H1 (cell line): Measurements from ENCODE around the gene DPF1. TPM values are rescaled to one million over a fixed set of nuclear protein-coding genes. Genes with fewer than 3 reads are reported as not detected.

Source experiments
- CTCF ChIA-PET: fragments of 300-600 bp; sonication (Branson Sonifier 250); formaldehyde crosslinking; loops from one replicate; lab custom pipeline; 2021; ENCODE audit not compliant: partially characterized antibody; lab: Charles Lee
- POLR2A ChIA-PET: fragments of 300-600 bp; sonication (Branson Sonifier 250); formaldehyde crosslinking; loops from one replicate; lab custom pipeline; 2021; ENCODE audit warnings: inconsistent platforms; ENCODE audit not compliant: partially characterized antibody; lab: Charles Lee
- DNase-seq, 2 experiments: peaks; one replicate each; pipeline versions ENCODE4 v3.0.0 to v3.0.0-alpha.2; 2010 to 2022; ENCODE audit warnings: low spot score in 2 of 2, low read depth in 1 of 2, mixed read lengths in 1 of 2
- FAIRE-seq: peaks from 2 replicates; lab custom pipeline; 2011; peaks lifted over from hg19 to GRCh38; lab: Jason Lieb, UNC
- H2AFZ ChIP-seq: 2 replicates; pipeline ENCODE4 v1.8.1; 2012; ENCODE audit warnings: low read length, inconsistent platforms
- H2AK5ac ChIP-seq: 2 replicates; pipeline ENCODE4 v1.6.1; 2013; ENCODE audit warnings: low read depth, low read length
- H2BK120ac ChIP-seq: replicated peaks from 2 replicates; pipeline ENCODE3; 2013; ENCODE audit warnings: low read depth, low read length, inconsistent platforms
- H2BK12ac ChIP-seq: 2 replicates; pipeline ENCODE4 v1.6.1; 2013; ENCODE audit warnings: low read depth, low read length
- H2BK15ac ChIP-seq: 2 replicates; pipeline ENCODE4 v1.6.1; 2013; ENCODE audit warnings: low read length
- H2BK20ac ChIP-seq: 2 replicates; pipeline ENCODE4 v1.6.1; 2013; ENCODE audit warnings: low read length
- H2BK5ac ChIP-seq: 2 replicates; pipeline ENCODE4 v1.6.1; 2013; ENCODE audit warnings: low read depth, low read length
- H3K14ac ChIP-seq: 2 replicates; pipeline ENCODE4 v1.6.1; 2013; ENCODE audit warnings: inconsistent platforms; ENCODE audit not compliant: insufficient read length
- H3K18ac ChIP-seq: 2 replicates; pipeline ENCODE4 v1.6.1; 2013; ENCODE audit warnings: low read length; ENCODE audit errors: extremely low read depth
- H3K23ac ChIP-seq: 2 replicates; pipeline ENCODE4 v1.6.1; 2013; ENCODE audit warnings: inconsistent platforms; ENCODE audit not compliant: insufficient read length
- H3K23me2 ChIP-seq: 2 replicates; pipeline ENCODE4 v1.6.1; 2013; ENCODE audit warnings: low read depth, low read length
- H3K27ac ChIP-seq: 2 replicates; pipeline ENCODE4 v1.6.1; 2011; ENCODE audit warnings: low read depth, low read length, inconsistent platforms
- H3K27me3 ChIP-seq, 4 experiments: replicated peaks in 1 of 4; 1 replicate in 1 of 4; 2 replicates in 3 of 4; pipeline versions ENCODE4 v1.6.1 to v1.8.1; 2011 to 2013; ENCODE audit warnings: low read length in 3 of 4, mild to moderate bottlenecking in 3 of 4, inconsistent platforms in 2 of 4, mixed read lengths in 2 of 4, moderate library complexity in 1 of 4; ENCODE audit not compliant: control insufficient read depth in 3 of 4, insufficient read depth in 3 of 4; ENCODE audit errors: extremely low read depth in 1 of 4
- H3K36me3 ChIP-seq, 4 experiments: 2 replicates each; pipeline versions ENCODE4 v1.6.1 to v1.8.1; 2011 to 2013; ENCODE audit warnings: mild to moderate bottlenecking in 4 of 4, low read length in 3 of 4, moderate library complexity in 2 of 4, control low read depth in 1 of 4, inconsistent platforms in 1 of 4; ENCODE audit not compliant: insufficient read depth in 4 of 4, control insufficient read depth in 2 of 4
- H3K4ac ChIP-seq: replicated peaks from 2 replicates; pipeline ENCODE3; 2013; ENCODE audit warnings: low read length, low read depth, mixed read lengths, inconsistent platforms; ENCODE audit not compliant: insufficient read length
- H3K4me1 ChIP-seq, 4 experiments: replicated peaks in 1 of 4; 1 replicate in 1 of 4; 2 replicates in 3 of 4; pipeline versions ENCODE4 v1.6.1 to v1.8.1; 2011 to 2013; ENCODE audit warnings: low read length in 3 of 4, inconsistent platforms in 2 of 4, mixed read lengths in 1 of 4; ENCODE audit not compliant: insufficient read depth in 4 of 4, control insufficient read depth in 3 of 4
- H3K4me2 ChIP-seq, 2 experiments: 2 replicates each; pipeline versions ENCODE4 v1.6.1 to v1.8.1; 2011 to 2013; ENCODE audit warnings: low read depth in 2 of 2, low read length in 2 of 2, control low read depth in 1 of 2, inconsistent platforms in 1 of 2, mild to moderate bottlenecking in 1 of 2; ENCODE audit not compliant: insufficient read depth in 1 of 2
- H3K4me3 ChIP-seq, 4 experiments: fragments of 200-600, 300-600 bp in 1 of 4; sonication (generic), shearing (Covaris generic), sonication (Bioruptor Twin) in 1 of 4; 2 replicates each; pipeline versions ENCODE4 v1.5.1 to v1.8.1; 2011 to 2016; ENCODE audit warnings: low read length in 4 of 4, low read depth in 3 of 4, control low read depth in 2 of 4, inconsistent platforms in 2 of 4, mild to moderate bottlenecking in 2 of 4, mixed read lengths in 1 of 4, moderate library complexity in 1 of 4; ENCODE audit not compliant: insufficient read depth in 2 of 4; ENCODE audit errors: extremely low read depth in 1 of 4
- H3K56ac ChIP-seq: replicated peaks from 2 replicates; pipeline ENCODE3; 2013; ENCODE audit warnings: low read depth, mild to moderate bottlenecking, mixed read lengths, low read length, inconsistent platforms; ENCODE audit not compliant: insufficient read length
- H3K79me1 ChIP-seq: 2 replicates; pipeline ENCODE4 v1.6.1; 2013; ENCODE audit warnings: low read depth, low read length, control low read depth
- H3K79me2 ChIP-seq, 2 experiments: 2 replicates each; pipeline versions ENCODE4 v1.6.1 to v1.8.1; 2012 to 2013; ENCODE audit warnings: low read length in 2 of 2, mild to moderate bottlenecking in 2 of 2, inconsistent platforms in 1 of 2; ENCODE audit not compliant: insufficient read depth in 2 of 2, control insufficient read depth in 1 of 2
- H3K9ac ChIP-seq, 4 experiments: replicated peaks in 1 of 4; 1 replicate in 1 of 4; 2 replicates in 3 of 4; pipeline versions ENCODE4 v1.6.1 to v1.8.1; 2011 to 2013; ENCODE audit warnings: low read depth in 3 of 4, low read length in 3 of 4, control low read depth in 2 of 4, mild to moderate bottlenecking in 2 of 4, moderate library complexity in 2 of 4, inconsistent platforms in 1 of 4; ENCODE audit errors: extremely low read depth in 1 of 4
- H3K9me3 ChIP-seq, 2 experiments: 2 replicates each; pipeline versions ENCODE4 v1.6.1 to v1.8.1; 2012 to 2013; ENCODE audit warnings: mild to moderate bottlenecking in 2 of 2, moderate library complexity in 2 of 2, control low read depth in 1 of 2, inconsistent platforms in 1 of 2, low read depth in 1 of 2, low read length in 1 of 2, mixed read lengths in 1 of 2; ENCODE audit not compliant: insufficient read depth in 2 of 2
- H4K20me1 ChIP-seq, 2 experiments: replicated peaks in 1 of 2; 2 replicates each; pipeline versions ENCODE3 to v1.8.1; 2011 to 2013; ENCODE audit warnings: inconsistent platforms in 2 of 2, low read length in 2 of 2, mild to moderate bottlenecking in 1 of 2; ENCODE audit not compliant: insufficient read depth in 2 of 2, control insufficient read depth in 1 of 2
- H4K5ac ChIP-seq: 2 replicates; pipeline ENCODE4 v1.6.1; 2013; ENCODE audit warnings: low read length, low read depth, mixed read lengths, inconsistent platforms; ENCODE audit not compliant: insufficient read length
- H4K8ac ChIP-seq: 2 replicates; pipeline ENCODE4 v1.8.0; 2013; ENCODE audit warnings: mild to moderate bottlenecking, moderate library complexity, low read length, inconsistent platforms; ENCODE audit not compliant: insufficient read depth; ENCODE audit errors: extremely low read depth
- H4K91ac ChIP-seq: replicated peaks from 2 replicates; pipeline ENCODE3; 2013; ENCODE audit warnings: low read length, mixed read lengths, inconsistent platforms; ENCODE audit not compliant: insufficient read length
- CBX8 ChIP-seq: fragments of 300-800, 300-1000 bp; sonication (generic); IDR thresholded peaks from 2 replicates; pipeline ENCODE4 v1.7.1; 2016; ENCODE audit warnings: low read depth, low read length, borderline replicate concordance
- CHD1 ChIP-seq: IDR thresholded peaks from 2 replicates; pipeline ENCODE4 v1.6.1; 2012; ENCODE audit warnings: low read depth, low read length, improper control_type of control experiment
- CREB1 ChIP-seq: IDR thresholded peaks from 2 replicates; pipeline ENCODE4 v1.6.1; 2012; ENCODE audit warnings: inconsistent platforms
- E2F6 ChIP-seq: IDR thresholded peaks from 2 replicates; pipeline ENCODE4 v1.6.1; 2012; ENCODE audit warnings: inconsistent platforms
- GTF2F1 ChIP-seq: IDR thresholded peaks from 2 replicates; pipeline ENCODE4 v1.6.1; 2012; ENCODE audit warnings: low read depth, low read length, improper control_type of control experiment, borderline replicate concordance
- POU5F1 ChIP-seq: IDR thresholded peaks from 2 replicates; pipeline ENCODE4 v1.6.1; 2011; ENCODE audit warnings: low read depth, mild to moderate bottlenecking, low read length, moderate library complexity
- RNF2 ChIP-seq: fragments of 200-900, 300-1000 bp; sonication (generic); IDR thresholded peaks from 2 replicates; pipeline ENCODE4 v1.7.1; 2016; ENCODE audit warnings: borderline replicate concordance, low read depth, mild to moderate bottlenecking, antibody characterized with exemption, low read length; ENCODE audit not compliant: poor library complexity, severe bottlenecking; ENCODE audit errors: missing control alignments
- SIN3A ChIP-seq, 2 experiments: IDR thresholded peaks in 1 of 2; conservative IDR thresholded peaks in 1 of 2; 2 replicates each; pipeline ENCODE4 v1.6.1; 2011 to 2012; ENCODE audit warnings: low read length in 2 of 2, improper control_type of control experiment in 1 of 2, low read depth in 1 of 2, mild to moderate bottlenecking in 1 of 2
- SIX5 ChIP-seq: IDR thresholded peaks from 2 replicates; pipeline ENCODE4 v1.6.1; 2011; ENCODE audit warnings: mild to moderate bottlenecking, low read depth, low read length
- SP1 ChIP-seq: IDR thresholded peaks from 2 replicates; pipeline ENCODE4 v1.6.1; 2011; ENCODE audit warnings: low read depth, low read length
- SP4 ChIP-seq: IDR thresholded peaks from 2 replicates; pipeline ENCODE4 v1.6.1; 2012; ENCODE audit warnings: low read length, inconsistent platforms
- SRF ChIP-seq: IDR thresholded peaks from 2 replicates; pipeline ENCODE4 v1.6.1; 2011; ENCODE audit warnings: mild to moderate bottlenecking, low read depth, low read length, moderate library complexity
- USF2 ChIP-seq: IDR thresholded peaks from 2 replicates; pipeline ENCODE4 v1.6.1; 2011; ENCODE audit warnings: low read length, improper control_type of control experiment
- WGBS, 2 experiments: shearing (Covaris generic) in 1 of 2; methylation state at CpG; one replicate each; pipeline versions ENCODE4 v1.1.6 to v1.1.7; 2013 to 2015; ENCODE audit warnings: low lambda C conversion rate in 2 of 2, mixed read lengths in 2 of 2, inconsistent platforms in 1 of 2, low coverage in 1 of 2, missing lambda C conversion rate in 1 of 2; ENCODE audit not compliant: insufficient replicate concordance in 2 of 2, insufficient coverage in 1 of 2, insufficient read length in 1 of 2; ENCODE audit errors: extremely low coverage in 1 of 2, missing lambda C conversion rate in 1 of 2; 5-methylcytosine and 5-hydroxymethylcytosine counted together
- polyA plus RNA-seq, 7 experiments: library from polyadenylated mRNA; depleted of rRNA in 3 of 7; stranded (reverse) in 5 of 7; unstranded in 2 of 7; fragments of >200 nt in 5 of 7; fragments of 200-250 nt in 2 of 7; gene quantifications; 1 replicate in 5 of 7; 2 replicates in 1 of 7; 4 replicates in 1 of 7; pipeline versions ENCODE4 v1.2.1 to v1.2.3, GENCODE V29; 2011 to 2013; ENCODE audit warnings: missing spikeins in 2 of 7, mixed read lengths in 2 of 7
- total RNA-seq: library from RNA; stranded (reverse); fragmentation: NEBNext Ultra II Directional; extraction: Animal tissue kit (Norgen Biotek cat#: 25700); gene quantifications from 2 replicates; pipeline ENCODE4 v1.2.1, GENCODE V29; 2021

The DPF1 gene
- total and polyA plus RNA-seq, 2 of the 8 experiments (the other 6 are each of a cell fraction or from before 2014, with no cell fraction given), result 12.9 to 15.6 TPM

GRCh38 chr19:38273499-38273898 lies 49.5 kb upstream of the DPF1 start:
- 80% methylated on average over 2 of the region's 2 CpGs; no CpG with 5 or more reads in 1 of the 2 experiments for WGBS, 2 experiments
- Histone ChIP-seq H2BK15ac (no peak overlapping the region), H3K14ac (no peak overlapping the region), H3K23ac (no peak overlapping the region), H3K18ac (no peak overlapping the region), H2BK120ac (no peak overlapping the region), H3K4ac (no peak overlapping the region), H2BK20ac (no peak overlapping the region), H3K27me3 (no peaks in the 10 kb centered on the region), H3K56ac (no peak overlapping the region), H3K4me1 (no peaks in the 10 kb centered on the region; a peak in 1 of 7 replicates), H2BK5ac (no peak overlapping the region), H3K4me2 (no peak overlapping the region), H3K23me2 (no peaks in the 10 kb centered on the region), H3K9me3 (no peaks in the 10 kb centered on the region), H3K79me2 (peaks cover 16 to 93% of the 10 kb centered on the region in 2 experiments), H2BK12ac (no peak overlapping the region), H3K9ac (no peak overlapping the region), H4K8ac (no peak overlapping the region), H4K20me1 (peaks cover 15 to 20% of the 10 kb centered on the region in 2 experiments), H2AK5ac (no peak overlapping the region), H3K36me3 (peaks cover 0 to 4% (median 2%) of the 10 kb centered on the region in 4 experiments; a peak in 1 of 8 replicates), H3K27ac (no peak overlapping the region), H4K5ac (no peak overlapping the region), H4K91ac (no peak overlapping the region), H3K4me3 (no peak overlapping the region), H2AFZ (no peak overlapping the region), H3K79me1 (peaks cover 18% of the 10 kb centered on the region)
- DNase-seq, result no peak
- no peak for FAIRE-seq
- ChIA-PET POLR2A (interaction anchor here (1.2 kb wide), 1 partner anchor 9 kb away, joined by 3 read pairs; the partner anchor contains the start of gene SPINT2), CTCF (interaction anchor here (0.9 to 8.6 kb wide), 2 partner anchors 8 to 30 kb away, joined by 5 to 84 read pairs; no protein-coding TSS in a partner anchor)
- TF ChIP-seq CHD1, result no peak
- no peak for TF ChIP-seq SP1
- TF ChIP-seq SP4, result no peak
- TF ChIP-seq SIN3A (conservative IDR thresholded peaks at IDR 0.05 in 1 of 2, IDR thresholded peaks at IDR 0.05 in 1 of 2; ENCODE audit: low read depth in 1 of 2, low read length in 2 of 2), result no peak
- no peak for TF ChIP-seq CBX8
- TF ChIP-seq E2F6, result no peak
- TF ChIP-seq CREB1, result no peak
- TF ChIP-seq SIX5, result no peak
- no peak for TF ChIP-seq GTF2F1
- TF ChIP-seq USF2, result no peak
- no peak for TF ChIP-seq SRF
- no peak for TF ChIP-seq POU5F1
- TF ChIP-seq RNF2, result no peak
